Cardiac muscle cell (in vitro differentiated cells and primary cell): Measurements from ENCODE around the gene ORMDL1. TPM values are rescaled to one million over a fixed set of nuclear protein-coding genes. Genes with fewer than 3 reads are reported as not detected.

Experiments used
- DNase-seq, 2 donors: peaks; one replicate each; pipeline versions ENCODE4 v3.0.0 to v3.0.0-alpha.2; 2010 to 2017; ENCODE audit warnings: low read depth in 1 of 2, low spot score in 1 of 2
- H3K27ac ChIP-seq: fragments of 200-600 bp; sonication (generic); 2 replicates; pipeline ENCODE4 v1.5.1; 2016
- H3K27me3 ChIP-seq: fragments of 200-600 bp; sonication (generic); 2 replicates; pipeline ENCODE4 v1.6.0; 2016; ENCODE audit warnings: control low read depth
- H3K36me3 ChIP-seq: fragments of 200-600 bp; sonication (generic); 2 replicates; pipeline ENCODE4 v1.5.1; 2016; ENCODE audit warnings: control low read depth
- H3K4me1 ChIP-seq: fragments of 200-600 bp; sonication (generic); 2 replicates; pipeline ENCODE4 v1.8.1; 2017; ENCODE audit warnings: low read depth, mild to moderate bottlenecking, mixed run types
- H3K4me3 ChIP-seq: fragments of 200-600 bp; sonication (generic); 2 replicates; pipeline ENCODE4 v1.5.1; 2016; ENCODE audit warnings: mild to moderate bottlenecking
- H3K9me3 ChIP-seq: fragments of 200-600 bp; sonication (generic); 2 replicates; pipeline ENCODE4 v1.5.1; 2017; ENCODE audit warnings: low read depth, mild to moderate bottlenecking, control low read depth
- polyA plus RNA-seq: library from polyadenylated mRNA; unstranded; fragments of >200 nt; fragmentation: Nextera tagmentation; extraction: Ambion mirVana; gene quantifications from 2 replicates; pipeline ENCODE4 v1.2.1, GENCODE V29; 2016
- total RNA-seq: library from RNA; depleted of rRNA; stranded (reverse); fragments of >200 nt; gene quantifications from 2 replicates; pipeline ENCODE4 v1.2.3, GENCODE V29; 2016
- TF ChIP-seq, protein P1 (sequence below): IDR thresholded peaks from 2 replicates; pipeline ENCODE4 v1.5.1; 2012; ENCODE audit warnings: low read depth, mild to moderate bottlenecking, low read length

Gene ORMDL1
- total and polyA plus RNA-seq, 2 experiments from 2014 or later, result 96.1 to 138 TPM

DNA sequence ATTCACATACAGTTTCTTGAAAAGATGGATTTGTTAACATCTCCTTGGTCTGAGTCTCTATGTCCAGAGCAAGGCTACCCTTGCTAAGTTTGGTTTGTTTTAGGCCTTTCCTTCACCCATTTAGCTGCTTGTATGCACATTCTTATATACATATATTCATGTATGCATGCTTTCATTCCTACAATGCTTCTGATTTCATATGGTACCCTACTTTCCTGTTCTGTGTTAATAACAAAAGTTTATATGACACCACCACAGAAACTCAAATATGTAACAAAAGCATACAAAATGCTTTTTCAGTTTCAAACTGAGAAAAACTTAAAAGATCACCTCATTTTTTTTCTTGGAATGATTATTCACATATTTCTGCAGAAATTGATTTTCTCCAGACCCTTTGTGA, 60.9 kb downstream of the ORMDL1 start:
- no peak overlapping the region for H3K4me3 ChIP-seq
- no peaks in the 10 kb centered on the region for H3K36me3 ChIP-seq
- no peak overlapping the region for H3K27ac ChIP-seq
- TF ChIP-seq, protein P1, sequence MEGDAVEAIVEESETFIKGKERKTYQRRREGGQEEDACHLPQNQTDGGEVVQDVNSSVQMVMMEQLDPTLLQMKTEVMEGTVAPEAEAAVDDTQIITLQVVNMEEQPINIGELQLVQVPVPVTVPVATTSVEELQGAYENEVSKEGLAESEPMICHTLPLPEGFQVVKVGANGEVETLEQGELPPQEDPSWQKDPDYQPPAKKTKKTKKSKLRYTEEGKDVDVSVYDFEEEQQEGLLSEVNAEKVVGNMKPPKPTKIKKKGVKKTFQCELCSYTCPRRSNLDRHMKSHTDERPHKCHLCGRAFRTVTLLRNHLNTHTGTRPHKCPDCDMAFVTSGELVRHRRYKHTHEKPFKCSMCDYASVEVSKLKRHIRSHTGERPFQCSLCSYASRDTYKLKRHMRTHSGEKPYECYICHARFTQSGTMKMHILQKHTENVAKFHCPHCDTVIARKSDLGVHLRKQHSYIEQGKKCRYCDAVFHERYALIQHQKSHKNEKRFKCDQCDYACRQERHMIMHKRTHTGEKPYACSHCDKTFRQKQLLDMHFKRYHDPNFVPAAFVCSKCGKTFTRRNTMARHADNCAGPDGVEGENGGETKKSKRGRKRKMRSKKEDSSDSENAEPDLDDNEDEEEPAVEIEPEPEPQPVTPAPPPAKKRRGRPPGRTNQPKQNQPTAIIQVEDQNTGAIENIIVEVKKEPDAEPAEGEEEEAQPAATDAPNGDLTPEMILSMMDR, result no peak
- H3K27me3 ChIP-seq, result no peaks in the 10 kb centered on the region
- no peak for DNase-seq
- no peaks in the 10 kb centered on the region for H3K9me3 ChIP-seq
- no peaks in the 10 kb centered on the region for H3K4me1 ChIP-seq

Other genes starting within 250 kb of the ORMDL1 start
- 0.80 and 5.2 TPM in 2 replicates for gene SLC40A1, start 203.6 kb downstream of the ORMDL1 start, total RNA-seq
- 7.3 and 11.5 TPM in 2 replicates for gene SLC40A1, start 203.6 kb downstream of the ORMDL1 start, polyA plus RNA-seq
- 21.8 and 25.2 TPM in 2 replicates for gene ASNSD1, start 122.9 kb downstream of the ORMDL1 start, total RNA-seq
- 36.8 and 37.1 TPM in 2 replicates for gene ASNSD1, start 122.9 kb downstream of the ORMDL1 start, polyA plus RNA-seq
- gene ANKAR, start 109.7 kb downstream of the ORMDL1 start, total RNA-seq, result 1.2 and 1.4 TPM in 2 replicates
- 4.4 and 5.4 TPM in 2 replicates for gene ANKAR, start 109.7 kb downstream of the ORMDL1 start, polyA plus RNA-seq
- 6.9 and 12.5 TPM in 2 replicates for gene OSGEPL1, start 21.5 kb downstream of the ORMDL1 start, total RNA-seq
- 19.0 and 26.0 TPM in 2 replicates for gene OSGEPL1, start 21.5 kb downstream of the ORMDL1 start, polyA plus RNA-seq
- gene PMS1, start 111 bp upstream of the ORMDL1 start, total RNA-seq, result 16.5 and 16.9 TPM in 2 replicates
- gene PMS1, start 111 bp upstream of the ORMDL1 start, polyA plus RNA-seq, result 23.6 and 42.0 TPM in 2 replicates